GM18870 (cell line): Measurements from ENCODE around the gene ASMTL.

ENCODE experiments used
- ATAC-seq: cut with Tn5 transposase; IDR thresholded peaks from one replicate; pipeline ENCODE4 v1.9.1; 2021; ENCODE audit warnings: moderate library complexity; ENCODE audit not compliant: unreplicated experiment

The ASMTL gene

DNA sequence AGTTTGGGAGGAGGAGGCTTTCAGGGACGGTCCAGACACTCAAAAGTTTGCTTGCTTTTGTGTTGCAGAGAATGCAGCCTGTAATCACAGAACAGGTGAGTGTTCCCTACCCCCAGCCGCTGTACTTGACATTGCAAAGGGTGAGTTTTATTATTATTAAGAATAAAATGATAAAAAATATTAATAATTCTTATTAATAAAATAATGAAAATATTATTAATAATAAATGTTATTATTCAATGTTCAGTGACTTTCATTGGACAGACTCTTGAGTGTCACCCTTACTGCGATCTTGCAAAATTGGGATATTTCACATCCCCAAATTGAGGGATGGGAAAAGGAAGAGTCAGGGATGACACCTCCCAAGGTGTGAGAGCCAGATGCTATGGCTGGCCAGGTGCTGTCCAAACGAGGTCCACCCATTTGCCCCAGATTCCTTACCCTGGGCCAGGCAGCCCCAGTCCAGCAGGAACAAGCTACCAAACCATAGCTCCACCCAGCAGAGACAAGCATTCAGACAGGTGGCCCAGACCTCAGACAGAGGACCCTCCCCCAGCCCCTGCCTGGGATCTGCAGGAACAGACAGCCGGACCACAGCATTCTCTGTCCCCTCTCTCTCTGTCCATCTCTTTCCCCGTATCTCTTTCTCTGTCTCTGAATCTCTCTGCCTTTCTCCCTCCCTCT is 93.8 kb downstream of the ASMTL start:
- no peak for ATAC-seq

DNA sequence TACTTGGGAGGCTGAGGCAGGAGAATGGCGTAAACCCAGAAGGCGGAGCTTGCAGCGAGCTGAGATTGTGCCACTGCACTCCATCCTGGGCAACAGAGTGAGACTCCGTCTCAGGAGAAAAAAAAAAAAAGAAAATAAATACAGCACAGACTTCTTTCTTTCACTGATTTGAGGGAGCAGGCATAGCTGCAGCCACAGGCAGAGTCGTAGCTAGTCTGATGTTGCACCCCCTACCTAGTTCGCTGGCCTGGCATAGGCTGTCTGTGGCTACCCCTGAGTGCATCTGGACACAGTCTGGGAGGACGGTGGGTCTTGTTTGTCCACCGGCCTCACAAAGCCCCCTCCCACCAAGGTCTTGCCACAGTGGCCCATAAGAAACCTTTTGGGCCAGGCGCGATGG is 94.7 kb downstream of the ASMTL start:
- no peak for ATAC-seq

GRCh38 chrX:1355131-1356046 is 97.3 kb downstream of the ASMTL start:
- ATAC-seq = no peak

- ATAC-seq = no peak
Observed at GRCh38 chrX:1354036-1355019, 98.4 kb downstream of the ASMTL start.
